ENCODE results near the gene NPAS3.

The NPAS3 gene

DNA sequence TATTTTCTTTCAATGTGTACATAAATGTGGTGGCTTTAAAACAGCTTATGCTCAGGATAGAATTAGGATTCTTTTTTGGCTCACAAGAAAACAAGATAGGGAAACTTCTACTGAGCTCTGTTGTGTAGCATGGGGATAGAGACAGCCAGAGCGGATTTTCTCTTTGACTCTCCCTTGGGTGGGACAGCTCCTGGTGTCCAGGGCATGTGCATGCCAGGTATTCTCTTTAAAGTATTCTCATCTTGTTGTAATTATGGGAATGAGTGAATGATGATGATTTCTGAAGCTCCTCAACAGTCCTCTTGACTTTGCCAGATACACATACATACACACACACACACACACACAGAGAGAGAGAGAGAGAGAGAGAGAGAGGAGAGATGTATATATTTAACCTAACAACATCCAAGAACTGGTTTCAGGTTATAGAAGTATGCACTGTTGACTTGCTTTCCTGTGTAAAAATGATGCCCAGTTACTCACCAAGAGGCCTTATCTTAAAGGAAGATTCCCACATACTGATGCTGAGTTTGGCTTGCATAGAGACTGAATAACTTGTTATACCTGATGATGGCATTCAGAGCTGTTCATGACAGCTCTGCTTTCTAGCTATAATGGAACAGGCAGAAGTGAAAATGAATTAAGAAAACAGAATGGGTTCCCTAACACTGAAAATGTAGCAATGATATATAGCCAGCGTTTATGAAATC lies 624.7 kb downstream of the NPAS3 start:
- TF ChIP-seq, protein P1, sequence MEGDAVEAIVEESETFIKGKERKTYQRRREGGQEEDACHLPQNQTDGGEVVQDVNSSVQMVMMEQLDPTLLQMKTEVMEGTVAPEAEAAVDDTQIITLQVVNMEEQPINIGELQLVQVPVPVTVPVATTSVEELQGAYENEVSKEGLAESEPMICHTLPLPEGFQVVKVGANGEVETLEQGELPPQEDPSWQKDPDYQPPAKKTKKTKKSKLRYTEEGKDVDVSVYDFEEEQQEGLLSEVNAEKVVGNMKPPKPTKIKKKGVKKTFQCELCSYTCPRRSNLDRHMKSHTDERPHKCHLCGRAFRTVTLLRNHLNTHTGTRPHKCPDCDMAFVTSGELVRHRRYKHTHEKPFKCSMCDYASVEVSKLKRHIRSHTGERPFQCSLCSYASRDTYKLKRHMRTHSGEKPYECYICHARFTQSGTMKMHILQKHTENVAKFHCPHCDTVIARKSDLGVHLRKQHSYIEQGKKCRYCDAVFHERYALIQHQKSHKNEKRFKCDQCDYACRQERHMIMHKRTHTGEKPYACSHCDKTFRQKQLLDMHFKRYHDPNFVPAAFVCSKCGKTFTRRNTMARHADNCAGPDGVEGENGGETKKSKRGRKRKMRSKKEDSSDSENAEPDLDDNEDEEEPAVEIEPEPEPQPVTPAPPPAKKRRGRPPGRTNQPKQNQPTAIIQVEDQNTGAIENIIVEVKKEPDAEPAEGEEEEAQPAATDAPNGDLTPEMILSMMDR (IDR thresholded peaks at IDR 0.05; ENCODE audit: low read depth, low read length): no peak
- no peak overlapping the region for H3K4me3 ChIP-seq (ENCODE audit: low read depth, low read length)

DNA sequence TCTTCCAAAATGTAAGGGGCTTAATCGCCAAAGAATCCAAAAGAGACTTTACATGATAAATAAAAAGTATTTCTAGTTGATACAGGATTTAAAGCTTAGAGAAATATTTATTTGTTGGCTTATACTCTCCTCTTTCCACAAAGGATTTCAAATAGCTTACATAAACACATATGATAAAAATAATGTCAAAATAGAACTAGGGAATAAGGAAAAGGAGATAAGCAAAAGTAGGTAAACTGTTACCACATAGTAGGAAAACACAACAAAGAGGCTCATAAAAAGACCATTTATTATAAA lies 625.2 kb downstream of the NPAS3 start:
- TF ChIP-seq, protein P1 (IDR thresholded peaks at IDR 0.05; ENCODE audit: low read depth, low read length): no peak
- H3K4me3 ChIP-seq (ENCODE audit: low read depth, low read length): no peak overlapping the region

DNA sequence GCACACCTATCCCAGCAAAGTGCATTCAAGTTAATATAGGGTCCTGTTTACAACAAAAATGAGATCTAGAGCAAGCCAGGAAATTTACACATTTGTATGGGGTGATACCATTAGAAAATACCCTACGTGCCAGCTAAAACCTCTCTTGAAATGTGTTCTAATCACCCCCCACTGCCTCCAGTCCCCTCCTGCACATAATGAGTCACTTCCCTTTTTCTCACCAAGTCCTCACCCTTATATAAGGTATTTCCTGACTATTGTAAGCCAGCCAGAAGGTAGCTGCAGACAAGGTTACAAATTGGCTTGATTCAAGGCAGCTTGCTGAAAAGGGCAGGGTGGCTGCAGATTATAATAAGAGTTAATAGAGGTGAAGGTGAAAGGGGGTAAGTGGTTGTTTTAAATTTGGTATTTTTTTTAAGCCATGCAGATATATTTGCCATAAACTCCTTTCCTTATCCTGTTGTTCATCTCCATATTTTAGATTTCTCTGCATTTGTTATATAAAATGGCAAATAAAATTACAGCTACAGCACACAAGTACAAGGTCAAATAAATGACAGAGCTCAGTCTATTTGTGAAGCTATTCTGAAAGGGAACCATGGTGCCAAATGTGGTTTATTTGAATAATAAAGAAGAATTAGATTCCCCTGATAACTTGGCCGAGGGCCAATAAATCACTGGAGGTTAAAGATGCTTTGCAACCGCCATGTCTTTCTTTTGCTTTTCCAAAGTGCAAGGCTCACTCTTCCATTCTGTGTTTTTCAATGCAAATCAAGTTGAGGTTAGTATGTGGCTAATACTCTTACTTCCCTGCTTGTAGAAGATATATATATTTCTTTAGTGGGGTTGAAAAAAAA lies 626.3 kb downstream of the NPAS3 start:
- TF ChIP-seq, protein P1 (IDR thresholded peaks at IDR 0.05; ENCODE audit: low read depth, low read length): no peak
- H3K4me3 ChIP-seq (ENCODE audit: low read depth, low read length): no peak overlapping the region

DNA sequence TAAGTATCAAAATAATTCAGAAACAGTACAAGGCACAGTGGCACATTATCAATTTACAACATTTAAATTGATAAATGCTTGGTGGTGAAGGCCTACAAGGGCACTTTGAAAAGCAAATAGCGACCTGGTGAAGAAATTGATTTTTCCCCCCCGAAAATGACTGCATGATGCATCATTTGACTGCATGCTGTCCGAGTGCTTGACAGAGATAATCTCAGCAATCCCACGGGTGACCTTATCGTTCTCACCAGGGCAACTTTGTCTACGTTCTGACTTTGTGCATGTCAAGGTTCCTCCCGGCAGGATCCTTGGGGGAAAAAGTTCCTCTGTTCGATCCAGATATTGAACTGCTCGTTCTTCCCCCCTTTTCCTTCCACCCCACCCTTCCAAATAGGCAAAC lies 627.4 kb downstream of the NPAS3 start:
- TF ChIP-seq, protein P1 (IDR thresholded peaks at IDR 0.05; ENCODE audit: low read depth, low read length): no peak
- no peak overlapping the region for H3K4me3 ChIP-seq (ENCODE audit: low read depth, low read length)

DNA sequence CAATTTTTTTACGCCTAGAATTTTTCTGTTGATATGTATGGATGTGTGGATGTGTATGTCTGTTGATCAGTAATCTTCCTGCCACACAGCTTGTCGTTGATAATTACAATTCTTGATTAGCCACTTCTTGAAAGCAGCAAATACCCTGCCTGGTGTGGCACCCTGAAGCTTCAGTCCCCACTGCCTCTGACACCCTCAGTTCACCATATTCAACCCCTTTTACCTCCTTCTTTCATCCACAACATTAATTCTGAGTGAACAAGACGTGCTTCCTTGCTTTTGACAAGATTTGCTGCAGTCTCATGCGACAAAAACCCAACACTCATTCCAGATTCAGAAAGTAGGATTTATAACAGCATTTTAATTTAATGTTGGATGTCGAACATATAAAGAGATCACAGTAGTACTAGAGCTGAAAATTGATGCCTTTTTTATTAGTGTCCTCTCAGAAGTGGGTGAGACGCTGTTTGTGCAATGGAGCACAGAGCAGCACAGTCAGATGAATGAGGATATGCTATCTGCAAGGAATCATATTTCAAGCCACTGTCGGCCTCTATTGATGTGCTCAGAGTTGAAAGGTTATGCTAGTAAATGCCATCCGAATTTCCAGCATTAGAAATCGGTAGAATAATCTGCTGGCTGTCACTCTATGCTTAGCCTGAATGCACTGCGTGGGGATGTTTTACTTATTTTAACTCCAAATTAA lies 628.5 kb downstream of the NPAS3 start:
- TF ChIP-seq, protein P1 (IDR thresholded peaks at IDR 0.05; ENCODE audit: low read depth, low read length): no peak
- H3K4me3 ChIP-seq (ENCODE audit: low read depth, low read length): no peak overlapping the region

DNA sequence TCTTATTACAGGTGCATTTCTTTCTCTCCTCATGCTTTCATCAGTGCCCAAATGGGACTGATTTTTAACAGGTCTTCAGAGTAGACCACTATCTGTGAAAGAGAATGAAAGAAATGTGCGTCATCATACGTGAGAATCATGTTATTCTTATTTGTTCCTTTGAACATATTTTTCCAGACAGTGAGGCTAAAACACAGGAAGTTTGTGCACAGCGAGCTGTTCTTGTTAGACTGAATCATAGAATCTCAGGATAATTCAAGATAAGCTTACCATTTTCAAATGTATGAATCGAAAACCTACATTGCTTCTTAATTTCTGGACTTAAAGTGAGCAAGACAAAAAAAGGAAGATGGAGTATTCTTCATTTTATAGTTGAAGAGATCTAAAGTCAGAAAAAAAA lies 629.1 kb downstream of the NPAS3 start:
- TF ChIP-seq, protein P1 (IDR thresholded peaks at IDR 0.05; ENCODE audit: low read depth, low read length): no peak
- H3K4me3 ChIP-seq (ENCODE audit: low read depth, low read length): no peak overlapping the region

Measured in WI38 (cell line).